Fibroblast of peridontal ligament (primary cell): ENCODE results near the gene ST14.
"Not testable (repeated sequence)": the region's sequence is repeated elsewhere in the genome, so short reads cannot be mapped to it uniquely, and the experiment has no call there.

Source experiments
- DNase-seq: peaks from one replicate; pipeline ENCODE4 v3.0.0-alpha.2; 2010; ENCODE audit errors: extremely low read depth

Gene ST14

GRCh38 chr11:130188047-130188446 is 28.5 kb downstream of the ST14 start:
- no peak for DNase-seq

GRCh38 chr11:130188585-130189347 is 29.2 kb downstream of the ST14 start:
- no peak for DNase-seq

GRCh38 chr11:130189492-130190210 is 30.1 kb downstream of the ST14 start:
- DNase-seq, result no peak

GRCh38 chr11:130190371-130190881 is 30.8 kb downstream of the ST14 start:
- no peak for DNase-seq

- DNase-seq, result no peak
Observed at GRCh38 chr11:130191896-130192295, 32.3 kb downstream of the ST14 start.

GRCh38 chr11:130192845-130193267 is 33.3 kb downstream of the ST14 start:
- no peak for DNase-seq

- not testable (repeated sequence) for DNase-seq
Observed at GRCh38 chr11:130193551-130193950, 34.0 kb downstream of the ST14 start.

GRCh38 chr11:130194241-130195023 is 34.9 kb downstream of the ST14 start:
- DNase-seq, result no peak

GRCh38 chr11:130197386-130198035 is 37.9 kb downstream of the ST14 start:
- no peak for DNase-seq

- DNase-seq, result no peak
Observed at GRCh38 chr11:130198292-130198691, 38.7 kb downstream of the ST14 start.

- DNase-seq, result no peak
Observed at GRCh38 chr11:130198964-130199363, 39.4 kb downstream of the ST14 start.

GRCh38 chr11:130199792-130200191 is 40.2 kb downstream of the ST14 start:
- DNase-seq, result no peak

GRCh38 chr11:130201026-130201425 is 41.4 kb downstream of the ST14 start:
- no peak for DNase-seq

GRCh38 chr11:130202009-130202817 is 42.6 kb downstream of the ST14 start:
- no peak for DNase-seq

- no peak for DNase-seq
Observed at GRCh38 chr11:130202818-130203689, 43.5 kb downstream of the ST14 start.

- DNase-seq, result no peak
Observed at GRCh38 chr11:130203766-130204702, 44.5 kb downstream of the ST14 start.

- DNase-seq, result no peak
Observed at GRCh38 chr11:130204703-130205095, 45.1 kb downstream of the ST14 start.

- DNase-seq, result no peak
Observed at GRCh38 chr11:130206141-130206540, 46.6 kb downstream of the ST14 start.
